ENCODE results near the gene ROBO2. TPM values are rescaled to one million over a fixed set of nuclear protein-coding genes. Genes with fewer than 3 reads are reported as not detected.

Gene ROBO2
- total RNA-seq, 1 donor from 2014 or later = 3.9 TPM

DNA sequence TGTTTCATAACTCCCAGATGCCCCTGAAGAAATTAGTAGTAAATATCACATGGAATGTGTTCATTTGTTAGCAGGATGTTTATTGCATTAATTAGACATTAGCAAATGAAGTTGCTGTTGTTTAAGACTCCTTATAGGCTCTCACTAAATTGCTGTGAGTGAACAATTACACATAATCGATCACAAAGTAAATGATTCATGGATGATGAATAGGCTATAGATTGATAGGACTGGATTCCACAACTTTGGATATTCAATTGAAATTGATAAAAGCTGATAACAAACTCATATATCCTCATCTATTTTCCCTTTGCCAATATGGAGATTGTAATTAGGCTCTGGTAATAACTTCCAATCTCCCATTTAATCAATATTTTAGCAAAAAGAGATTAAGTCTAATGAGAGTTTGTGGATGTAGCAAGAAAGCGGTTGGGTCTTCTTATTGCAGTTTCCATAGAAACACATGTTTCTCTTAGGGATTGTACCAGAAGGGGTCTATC is 555.5 kb downstream of the ROBO2 start:
- Histone ChIP-seq H3K4me3 (ENCODE audit: low read depth, low read length) (no peak overlapping the region), H3K27me3 (ENCODE audit: control insufficient read depth, insufficient read depth, low read length) (no peaks in the 10 kb centered on the region), H3K36me3 (ENCODE audit: control insufficient read depth, insufficient read depth, low read length) (no peaks in the 10 kb centered on the region)
- TF ChIP-seq, protein P1, sequence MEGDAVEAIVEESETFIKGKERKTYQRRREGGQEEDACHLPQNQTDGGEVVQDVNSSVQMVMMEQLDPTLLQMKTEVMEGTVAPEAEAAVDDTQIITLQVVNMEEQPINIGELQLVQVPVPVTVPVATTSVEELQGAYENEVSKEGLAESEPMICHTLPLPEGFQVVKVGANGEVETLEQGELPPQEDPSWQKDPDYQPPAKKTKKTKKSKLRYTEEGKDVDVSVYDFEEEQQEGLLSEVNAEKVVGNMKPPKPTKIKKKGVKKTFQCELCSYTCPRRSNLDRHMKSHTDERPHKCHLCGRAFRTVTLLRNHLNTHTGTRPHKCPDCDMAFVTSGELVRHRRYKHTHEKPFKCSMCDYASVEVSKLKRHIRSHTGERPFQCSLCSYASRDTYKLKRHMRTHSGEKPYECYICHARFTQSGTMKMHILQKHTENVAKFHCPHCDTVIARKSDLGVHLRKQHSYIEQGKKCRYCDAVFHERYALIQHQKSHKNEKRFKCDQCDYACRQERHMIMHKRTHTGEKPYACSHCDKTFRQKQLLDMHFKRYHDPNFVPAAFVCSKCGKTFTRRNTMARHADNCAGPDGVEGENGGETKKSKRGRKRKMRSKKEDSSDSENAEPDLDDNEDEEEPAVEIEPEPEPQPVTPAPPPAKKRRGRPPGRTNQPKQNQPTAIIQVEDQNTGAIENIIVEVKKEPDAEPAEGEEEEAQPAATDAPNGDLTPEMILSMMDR (IDR thresholded peaks at IDR 0.05; ENCODE audit: insufficient read depth, low read length, poor library complexity, severe bottlenecking) = no peak
- no peak for DNase-seq (ENCODE audit: low read depth)

DNA sequence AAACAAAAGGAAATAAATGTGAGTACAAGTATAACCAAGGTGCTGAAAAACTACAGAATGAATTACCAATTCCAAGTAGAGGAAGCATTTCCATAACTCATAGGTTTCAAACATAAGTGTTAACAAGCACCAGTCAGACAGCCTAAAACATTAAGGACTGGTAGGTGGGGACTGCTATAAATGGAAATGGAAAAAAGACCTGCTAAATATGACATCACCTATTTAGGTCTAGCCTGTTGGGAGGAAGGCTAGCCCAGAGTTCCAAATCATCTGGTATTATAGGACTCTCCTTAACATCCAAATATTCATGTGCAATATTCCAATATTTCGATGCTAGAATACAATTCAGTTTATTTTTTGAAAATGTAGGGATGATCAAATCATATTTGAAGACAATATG is 560.0 kb downstream of the ROBO2 start:
- DNase-seq (ENCODE audit: low read depth) = no peak
- H3K27me3 ChIP-seq (ENCODE audit: control insufficient read depth, insufficient read depth, low read length) = no peaks in the 10 kb centered on the region
- H3K4me3 ChIP-seq (ENCODE audit: low read depth, low read length) = no peak overlapping the region
- no peaks in the 10 kb centered on the region for H3K36me3 ChIP-seq (ENCODE audit: control insufficient read depth, insufficient read depth, low read length)
- TF ChIP-seq, protein P1 (IDR thresholded peaks at IDR 0.05; ENCODE audit: insufficient read depth, low read length, poor library complexity, severe bottlenecking) = no peak

DNA sequence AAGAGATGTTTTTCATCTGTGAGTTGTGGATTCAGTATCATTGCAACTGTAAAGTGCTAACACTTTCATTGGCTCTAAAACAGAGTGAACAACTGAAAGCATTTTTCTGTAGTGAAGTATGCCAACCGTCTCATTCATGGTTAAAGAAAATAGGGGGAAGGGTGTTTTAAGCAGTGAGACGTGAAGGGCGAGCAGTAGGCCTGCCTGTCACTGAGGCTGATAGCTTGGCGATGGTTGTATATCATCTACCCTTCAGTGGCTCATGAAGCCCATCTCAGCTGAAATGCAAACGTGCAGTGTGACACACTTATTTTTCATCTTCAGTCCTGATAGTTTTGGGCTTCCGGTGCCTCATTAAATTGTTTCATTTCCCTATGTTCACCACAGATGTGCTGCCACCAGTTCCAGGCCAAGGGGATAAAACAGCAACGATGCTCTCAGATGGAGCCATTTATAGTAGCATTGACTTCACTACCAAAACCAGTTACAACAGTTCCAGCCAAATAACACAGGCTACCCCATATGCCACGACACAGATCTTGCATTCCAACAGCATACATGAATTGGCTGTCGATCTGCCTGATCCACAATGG is 562.0 kb downstream of the ROBO2 start:
- no peak for DNase-seq (ENCODE audit: low read depth)
- Histone ChIP-seq H3K4me3 (ENCODE audit: low read depth, low read length) (no peak overlapping the region), H3K36me3 (ENCODE audit: control insufficient read depth, insufficient read depth, low read length) (no peaks in the 10 kb centered on the region), H3K27me3 (ENCODE audit: control insufficient read depth, insufficient read depth, low read length) (no peaks in the 10 kb centered on the region)
- TF ChIP-seq, protein P1 (IDR thresholded peaks at IDR 0.05; ENCODE audit: insufficient read depth, low read length, poor library complexity, severe bottlenecking) = no peak

DNA sequence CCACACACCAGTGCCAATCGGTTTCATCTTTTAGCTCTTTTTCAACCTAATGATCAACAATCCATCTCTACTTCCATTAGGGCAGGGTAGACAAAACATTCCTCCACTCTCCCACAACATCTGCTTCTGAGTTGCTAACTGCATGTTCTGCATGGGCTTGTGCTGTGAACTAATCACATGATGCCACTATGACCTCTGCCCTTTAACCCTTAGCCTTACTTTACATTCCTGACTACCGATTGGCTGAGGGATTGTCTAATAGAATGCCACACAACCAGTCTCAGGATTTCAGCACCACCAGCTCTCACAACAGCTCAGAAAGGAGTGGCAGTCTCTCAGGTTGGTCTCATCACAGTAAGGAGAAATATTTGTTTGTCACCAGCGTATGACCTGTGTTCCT is 562.8 kb downstream of the ROBO2 start:
- TF ChIP-seq, protein P1 (IDR thresholded peaks at IDR 0.05; ENCODE audit: insufficient read depth, low read length, poor library complexity, severe bottlenecking) = no peak
- H3K36me3 ChIP-seq (ENCODE audit: control insufficient read depth, insufficient read depth, low read length) = no peaks in the 10 kb centered on the region
- H3K27me3 ChIP-seq (ENCODE audit: control insufficient read depth, insufficient read depth, low read length) = no peaks in the 10 kb centered on the region
- no peak overlapping the region for H3K4me3 ChIP-seq (ENCODE audit: low read depth, low read length)
- DNase-seq (ENCODE audit: low read depth) = no peak

DNA sequence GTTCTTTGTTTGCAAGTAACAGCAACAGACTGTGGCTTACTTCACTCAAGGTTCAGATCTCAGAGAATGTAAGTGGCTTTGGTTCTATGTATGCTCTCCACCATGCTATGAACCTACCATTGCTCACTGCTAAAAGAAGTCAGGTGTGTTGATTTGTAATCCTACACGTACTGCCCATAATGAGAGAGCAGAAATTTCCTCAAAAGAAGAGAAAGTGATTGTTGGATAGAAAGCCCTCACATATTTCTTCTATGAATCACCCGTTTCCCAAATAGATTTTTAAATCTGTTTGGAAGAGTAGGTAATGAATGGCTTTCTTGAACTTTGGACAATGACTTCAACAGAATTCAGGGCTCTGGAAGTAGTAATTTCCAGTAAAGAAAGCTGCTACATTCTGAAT is 565.4 kb downstream of the ROBO2 start:
- no peak for DNase-seq (ENCODE audit: low read depth)
- Histone ChIP-seq H3K36me3 (ENCODE audit: control insufficient read depth, insufficient read depth, low read length) (no peaks in the 10 kb centered on the region), H3K27me3 (ENCODE audit: control insufficient read depth, insufficient read depth, low read length) (no peaks in the 10 kb centered on the region), H3K4me3 (ENCODE audit: low read depth, low read length) (no peak overlapping the region)
- TF ChIP-seq, protein P1 (IDR thresholded peaks at IDR 0.05; ENCODE audit: insufficient read depth, low read length, poor library complexity, severe bottlenecking) = no peak

DNA sequence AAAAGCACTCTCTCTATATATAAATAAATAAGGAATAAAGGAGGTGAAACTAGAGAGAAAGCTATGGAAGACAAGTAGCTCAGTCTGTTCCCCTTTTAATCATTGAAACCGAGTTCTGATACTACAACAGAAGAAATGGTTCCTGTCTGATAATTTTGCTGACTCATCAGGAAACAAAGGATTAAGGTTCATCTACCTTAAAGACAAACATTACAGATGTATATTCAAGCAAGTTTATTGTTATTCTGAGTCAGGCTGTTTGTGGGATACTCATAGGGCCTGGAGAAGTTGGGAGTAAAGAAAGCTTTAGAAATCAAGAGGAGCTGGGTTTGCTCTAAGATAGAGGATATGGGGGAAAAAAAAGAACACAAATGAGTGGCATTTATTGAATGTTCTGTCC is 566.0 kb downstream of the ROBO2 start:
- TF ChIP-seq, protein P1 (IDR thresholded peaks at IDR 0.05; ENCODE audit: insufficient read depth, low read length, poor library complexity, severe bottlenecking) = no peak
- no peaks in the 10 kb centered on the region for H3K27me3 ChIP-seq (ENCODE audit: control insufficient read depth, insufficient read depth, low read length)
- no peaks in the 10 kb centered on the region for H3K36me3 ChIP-seq (ENCODE audit: control insufficient read depth, insufficient read depth, low read length)
- DNase-seq (ENCODE audit: low read depth) = no peak
- no peak overlapping the region for H3K4me3 ChIP-seq (ENCODE audit: low read depth, low read length)
